ENCODE results near the gene APBB2. TPM values are rescaled to one million over a fixed set of nuclear protein-coding genes. Genes with fewer than 3 reads are reported as not detected.
A peak's percentile ranks its signal among the peaks of the same experiment; 100 is the strongest.

The APBB2 gene
- total and polyA plus RNA-seq, 2 of the 8 experiments (the other 6 are each of a cell fraction or from before 2014, with no cell fraction given) = 58.7 to 59.4 TPM

DNA sequence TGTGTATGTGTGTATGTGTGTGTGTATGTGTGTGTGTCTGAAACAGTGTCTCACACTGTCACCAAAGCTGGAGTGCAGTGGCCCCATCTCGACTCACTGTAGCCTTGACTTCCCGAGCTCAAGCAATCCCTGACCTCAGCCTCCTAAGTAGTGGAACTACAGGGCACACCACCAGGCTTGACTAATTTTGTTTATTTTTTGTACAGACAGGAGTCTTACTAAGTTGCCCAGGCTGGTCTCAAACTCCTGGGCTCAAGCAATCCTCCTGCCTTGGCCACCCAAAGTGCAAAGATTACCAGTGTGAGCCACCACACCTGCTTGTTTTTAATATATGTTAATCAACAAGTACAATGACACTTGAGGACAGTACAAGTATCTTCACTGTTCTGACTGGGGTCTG is 92.4 kb downstream of the APBB2 start:
- no peak overlapping the region for H4K5ac ChIP-seq (ENCODE audit: insufficient read length, low read depth, low read length)
- H4K20me1 ChIP-seq (replicated peaks in 1 of 2; ENCODE audit: control insufficient read depth in 1 of 2, insufficient read depth in 2 of 2, low read length in 2 of 2) = no peaks in the 10 kb centered on the region
- H3K79me2 ChIP-seq (ENCODE audit: control insufficient read depth in 1 of 2, insufficient read depth in 2 of 2, low read length in 2 of 2) = peaks cover 0 to 2% of the 10 kb centered on the region in 2 experiments; a peak in 3 of 4 replicates
- H3K4me2 ChIP-seq (ENCODE audit: insufficient read depth in 1 of 2, low read depth in 2 of 2, low read length in 2 of 2) = no peak overlapping the region
- H3K23me2 ChIP-seq (ENCODE audit: low read depth, low read length) = no peaks in the 10 kb centered on the region
- no peaks in the 10 kb centered on the region for H3K9me3 ChIP-seq (ENCODE audit: insufficient read depth in 2 of 2, low read depth in 1 of 2, low read length in 1 of 2)
- no peak overlapping the region for H3K4ac ChIP-seq (replicated peaks; ENCODE audit: insufficient read length, low read depth, low read length)
- ChIA-PET CTCF (ENCODE audit: partially characterized antibody) (interaction anchor here (0.7 to 3.2 kb wide), 16 partner anchors 9 to 316 kb away, joined by 3 to 15 read pairs (median 6); partner anchors contain the start of gene APBB2), POLR2A (ENCODE audit: partially characterized antibody) (interaction anchor here (1.7 to 4.0 kb wide), 2 partner anchors 12 to 137 kb away, joined by 4 to 23 read pairs; no protein-coding TSS in a partner anchor)
- no peak overlapping the region for H4K8ac ChIP-seq (ENCODE audit: extremely low read depth, insufficient read depth, low read length)
- no peak overlapping the region for H2BK20ac ChIP-seq (ENCODE audit: low read length)
- H3K36me3 ChIP-seq (ENCODE audit: control insufficient read depth in 2 of 4, insufficient read depth in 4 of 4, low read length in 3 of 4) = no peaks in the 10 kb centered on the region
- H2BK15ac ChIP-seq (ENCODE audit: low read length) = no peak overlapping the region
- no peak for FAIRE-seq
- no peak for TF ChIP-seq SP4 (IDR thresholded peaks at IDR 0.05; ENCODE audit: low read length)
- H4K91ac ChIP-seq (replicated peaks; ENCODE audit: insufficient read length, low read length) = no peak overlapping the region
- no peak overlapping the region for H2AFZ ChIP-seq (ENCODE audit: low read length)
- no peak overlapping the region for H3K14ac ChIP-seq (ENCODE audit: insufficient read length)
- peaks cover 0 to 10% (median 4%) of the 10 kb centered on the region in 4 experiments; a peak in 5 of 7 replicates for H3K4me1 ChIP-seq (replicated peaks in 1 of 4; ENCODE audit: control insufficient read depth in 3 of 4, insufficient read depth in 4 of 4, low read length in 3 of 4)
- H2BK12ac ChIP-seq (ENCODE audit: low read depth, low read length) = no peak overlapping the region
- no peak overlapping the region for H3K18ac ChIP-seq (ENCODE audit: extremely low read depth, low read length)
- H3K27me3 ChIP-seq (replicated peaks in 1 of 4; ENCODE audit: control insufficient read depth in 3 of 4, extremely low read depth in 1 of 4, insufficient read depth in 3 of 4, low read length in 3 of 4) = no peaks in the 10 kb centered on the region
- 86% methylated on average over 2 of the region's 2 CpGs; no CpG with 5 or more reads in 1 of the 2 experiments for WGBS, 2 experiments (ENCODE audit: extremely low coverage in 1 of 2, insufficient coverage in 1 of 2, insufficient read length in 1 of 2, insufficient replicate concordance in 2 of 2, low coverage in 1 of 2, low lambda C conversion rate in 2 of 2, missing lambda C conversion rate in 1 of 2)
- no peak for DNase-seq (ENCODE audit: low read depth in 1 of 2, low spot score in 2 of 2)
- H3K4me3 ChIP-seq (ENCODE audit: extremely low read depth in 1 of 4, insufficient read depth in 2 of 4, low read depth in 3 of 4, low read length in 4 of 4) = no peak overlapping the region
- no peak overlapping the region for H3K56ac ChIP-seq (replicated peaks; ENCODE audit: insufficient read length, low read depth, low read length)
- H2AK5ac ChIP-seq (ENCODE audit: low read depth, low read length) = peak overlapping the region; percentile 47; the same call in 1 of the 2 replicates
- H2BK120ac ChIP-seq (replicated peaks; ENCODE audit: low read depth, low read length) = no peak overlapping the region
- no peak overlapping the region for H3K27ac ChIP-seq (ENCODE audit: low read depth, low read length)
- H3K23ac ChIP-seq (ENCODE audit: insufficient read length) = no peak overlapping the region
- H3K79me1 ChIP-seq (ENCODE audit: low read depth, low read length) = no peaks in the 10 kb centered on the region
- H2BK5ac ChIP-seq (ENCODE audit: low read depth, low read length) = peak overlapping the region; percentile 35; the same call in 1 of the 2 replicates
- H3K9ac ChIP-seq (replicated peaks in 1 of 4; ENCODE audit: extremely low read depth in 1 of 4, low read depth in 3 of 4, low read length in 3 of 4) = no peak overlapping the region

All from H1 (cell line).